K562 (cell line): ENCODE measurements around the gene SLC25A15. TPM values are rescaled to one million over a fixed set of nuclear protein-coding genes. Genes with fewer than 3 reads are reported as not detected.

Experiments used
- ATAC-seq: fragments of 200-7000 bp; cut with Tn5 transposase; 3 replicates; pipeline ENCODE4 v1.9.1; 2020; ENCODE audit warnings: moderate library complexity
- BruUV-seq: library from RNA; stranded (reverse); fragments of 400-500 nt; replicated peaks from 2 replicates; lab custom pipeline; 2021; lab: Mats Ljungman, UMichigan
- CTCF ChIA-PET: fragments of 300-600 bp; formaldehyde crosslinking; extraction: SDS; loops from one replicate; lab custom pipeline; 2021; ENCODE audit warnings: low intra/inter-chr PET ratio; lab: Yijun Ruan, JAX
- POLR2A ChIA-PET: fragments of 300-600, 350-650 bp; sonication (Branson Sonifier 250); formaldehyde crosslinking; extraction: SDS; loops from one replicate; lab custom pipeline; 2021; ENCODE audit warnings: antibody characterized with exemption, inconsistent platforms; lab: Yijun Ruan, JAX
- DNase-seq, 4 experiments: peaks; one replicate each; pipeline versions ENCODE4 v3.0.0 to v3.0.0-alpha.2; 2011 to 2018; ENCODE audit warnings: low spot score in 3 of 4, mixed read lengths in 3 of 4; ENCODE audit errors: extremely low read depth in 1 of 4
- FAIRE-seq: peaks from 2 replicates; lab custom pipeline; 2011; peaks lifted over from hg19 to GRCh38; lab: Jason Lieb, UNC
- H2AFZ ChIP-seq: 2 replicates; pipeline ENCODE4 v1.6.0; 2011; ENCODE audit warnings: low read depth, low read length, control low read depth, inconsistent platforms
- H3K27ac ChIP-seq: fragments of 200-600 bp; 3 replicates; pipeline ENCODE4 v1.8.0; 2011; ENCODE audit warnings: low read depth, mild to moderate bottlenecking, control low read depth, inconsistent platforms, low read length, moderate library complexity, mixed read lengths; ENCODE audit errors: extremely low read depth
- H3K27me3 ChIP-seq, 2 experiments: fragments of 300-600 bp in 1 of 2; 2 replicates in 1 of 2; 3 replicates in 1 of 2; pipeline versions ENCODE4 v1.6.0 to v1.8.0; 2011; ENCODE audit warnings: inconsistent platforms in 2 of 2, low read length in 2 of 2, mild to moderate bottlenecking in 1 of 2, mixed read lengths in 1 of 2, moderate library complexity in 1 of 2; ENCODE audit not compliant: control insufficient read depth in 2 of 2, insufficient read depth in 2 of 2
- H3K36me3 ChIP-seq: fragments of 300-600 bp; 3 replicates; pipeline ENCODE4 v1.8.0; 2011; ENCODE audit warnings: mild to moderate bottlenecking, low read length, inconsistent platforms; ENCODE audit not compliant: control insufficient read depth, insufficient read depth
- H3K4me1 ChIP-seq, 2 experiments: fragments of 200-600 bp in 1 of 2; replicated peaks in 1 of 2; 2 replicates in 1 of 2; 3 replicates in 1 of 2; pipeline versions ENCODE4 v1.5.1 to v1.8.0; 2011; ENCODE audit warnings: inconsistent platforms in 2 of 2, low read length in 2 of 2, mild to moderate bottlenecking in 1 of 2, mixed read lengths in 1 of 2, moderate library complexity in 1 of 2; ENCODE audit not compliant: control insufficient read depth in 2 of 2, insufficient read depth in 2 of 2
- H3K4me2 ChIP-seq: 2 replicates; pipeline ENCODE4 v1.6.1; 2011; ENCODE audit warnings: low read length, control low read depth, inconsistent platforms, mixed read lengths; ENCODE audit not compliant: insufficient read depth
- H3K4me3 ChIP-seq: fragments of 200-600 bp; sonication (generic), shearing (Covaris generic); 2 replicates; pipeline ENCODE4 v1.5.1; 2016; ENCODE audit warnings: control low read depth, inconsistent platforms
- H3K79me2 ChIP-seq: fragments of 200-600 bp; 3 replicates; pipeline ENCODE4 v1.8.0; 2011; ENCODE audit warnings: low read length, inconsistent platforms; ENCODE audit not compliant: control insufficient read depth, insufficient read depth
- H3K9ac ChIP-seq, 2 experiments: 2 replicates each; pipeline versions ENCODE4 v1.6.0 to v1.6.1; 2011; ENCODE audit warnings: low read depth in 2 of 2, low read length in 2 of 2, control low read depth in 1 of 2, inconsistent platforms in 1 of 2, mild to moderate bottlenecking in 1 of 2, mixed read lengths in 1 of 2; ENCODE audit not compliant: insufficient read depth in 1 of 2
- H3K9me1 ChIP-seq: one replicate; pipeline ENCODE4 v1.6.0; 2011; ENCODE audit warnings: inconsistent platforms, mild to moderate bottlenecking, low read length, moderate library complexity; ENCODE audit not compliant: control insufficient read depth, insufficient read depth
- H3K9me3 ChIP-seq: replicated peaks from 2 replicates; pipeline ENCODE4 v1.5.1; 2011; ENCODE audit warnings: low read depth, low read length, inconsistent platforms; ENCODE audit not compliant: control insufficient read depth, insufficient read depth
- H4K20me1 ChIP-seq: replicated peaks from 2 replicates; pipeline ENCODE4 v1.6.1; 2011; ENCODE audit warnings: low read length, inconsistent platforms, mixed read lengths; ENCODE audit not compliant: control insufficient read depth, insufficient read depth
- ARID4B ChIP-seq: sonication (generic); formaldehyde crosslinking; IDR thresholded peaks from 2 replicates; pipeline ENCODE4 v1.8.0; 2022; ENCODE audit warnings: mild to moderate bottlenecking, missing genetic modification reagents
- FOXM1 ChIP-seq, 2 experiments: fragments of 450-650 bp in 1 of 2; sonication (generic) in 1 of 2; formaldehyde crosslinking in 1 of 2; IDR thresholded peaks; 2 replicates each; pipeline versions ENCODE4 v1.6.1 to v1.9.0; 2017 to 2022; ENCODE audit warnings: low read depth in 2 of 2, mild to moderate bottlenecking in 2 of 2, missing genetic modification reagents in 1 of 2, moderate library complexity in 1 of 2
- GATAD2A ChIP-seq: fragments of 450-650 bp; IDR thresholded peaks from 2 replicates; pipeline ENCODE4 v1.6.1; 2017
- HINFP ChIP-seq: fragments of 450-650 bp; conservative IDR thresholded peaks from 2 replicates; pipeline ENCODE4 v1.6.1; 2016; ENCODE audit warnings: missing genetic modification characterization, low read depth, mild to moderate bottlenecking, control low read depth, missing compliant biosample characterization
- HMGN3 ChIP-seq: IDR thresholded peaks from 2 replicates; pipeline ENCODE4 v1.6.1; 2011; ENCODE audit warnings: borderline replicate concordance, low read depth, mild to moderate bottlenecking, mixed read lengths, low read length; ENCODE audit not compliant: insufficient read length; ENCODE audit errors: extremely low read depth
- L3MBTL2 ChIP-seq: fragments of 450-650 bp; IDR thresholded peaks from 2 replicates; pipeline ENCODE4 v1.6.1; 2016; ENCODE audit warnings: mild to moderate bottlenecking, moderate library complexity
- POLR2AphosphoS5 ChIP-seq: IDR thresholded peaks from 2 replicates; pipeline ENCODE4 v1.6.1; 2011; ENCODE audit warnings: mild to moderate bottlenecking, low read depth, low read length, moderate library complexity; ENCODE audit not compliant: control insufficient read depth, insufficient read depth
- POLR2H ChIP-seq: IDR thresholded peaks from 2 replicates; pipeline ENCODE4 v1.6.1; 2016; ENCODE audit warnings: missing genetic modification characterization, low read depth, mild to moderate bottlenecking, control low read depth, missing compliant biosample characterization, moderate library complexity
- SNIP1 ChIP-seq: fragments of 450-650 bp; IDR thresholded peaks from 2 replicates; pipeline ENCODE4 v1.7.1; 2017; ENCODE audit warnings: low read depth, mild to moderate bottlenecking
- SNRNP70 ChIP-seq: fragments of 200-400 bp; formaldehyde crosslinking; optimal IDR thresholded peaks from 2 replicates; pipeline ENCODE3; 2017; ENCODE audit warnings: low read depth, low read length
- SPI1 ChIP-seq: IDR thresholded peaks from 2 replicates; pipeline ENCODE4 v1.6.1; 2011; ENCODE audit warnings: low read depth, low read length, control low read depth, borderline replicate concordance
- SRF ChIP-seq, 2 experiments: fragments of 250-450, 450-650 bp in 1 of 2; sonication (Bioruptor Pico) in 1 of 2; sonication (generic) in 1 of 2; formaldehyde crosslinking; IDR thresholded peaks; 2 replicates each; pipeline versions ENCODE4 v1.5.0 to v1.5.1; 2020 to 2022; ENCODE audit warnings: mild to moderate bottlenecking in 1 of 2, missing genetic modification reagents in 1 of 2
- TEAD1 ChIP-seq, 2 experiments: fragments of 450-650 bp in 1 of 2; sonication (generic) in 1 of 2; formaldehyde crosslinking; IDR thresholded peaks; 2 replicates each; pipeline versions ENCODE4 v1.4.0 to v1.8.0; 2020 to 2022; ENCODE audit warnings: mild to moderate bottlenecking in 2 of 2, missing genetic modification reagents in 1 of 2
- TSC22D4 ChIP-seq: fragments of 450-650 bp; IDR thresholded peaks from 2 replicates; pipeline ENCODE4 v1.6.1; 2016; ENCODE audit warnings: missing genetic modification characterization, missing biosample characterization, control low read depth
- ZNF778 ChIP-seq: fragments of 450-650 bp; formaldehyde crosslinking; IDR thresholded peaks from 2 replicates; pipeline ENCODE4 v1.4.0; 2020; ENCODE audit warnings: mild to moderate bottlenecking, moderate library complexity
- WGBS: fragments of 100-300 bp; shearing (Covaris generic); methylation state at CpG from one replicate; pipeline ENCODE4 v1.1.6; 2016; ENCODE audit warnings: low coverage, mixed read lengths; ENCODE audit not compliant: insufficient coverage; ENCODE audit errors: missing lambda C conversion rate; 5-methylcytosine and 5-hydroxymethylcytosine counted together
- in situ Hi-C: fragments of 300-500 bp; cut with MboI; formaldehyde crosslinking; loops from 4 replicates; pipeline ENCODE4 v1.15.0; 2018; ENCODE audit warnings: inconsistent platforms, mixed read lengths
- intact Hi-C: fragments of 100-400 bp; cut with micrococcal nuclease; formaldehyde crosslinking; loops from 2 replicates; pipeline ENCODE4 v1.14.2; 2022
- polyA plus RNA-seq, 8 experiments: library from polyadenylated mRNA; depleted of rRNA in 4 of 8; stranded (reverse) in 5 of 8; unstranded in 3 of 8; fragments of >200 nt; fragmentation: Nextera tagmentation in 2 of 8; fragmentation: Illumina TruSeq in 1 of 8; extraction: Ambion mirVana in 2 of 8; extraction: Trizol in 1 of 8; gene quantifications; 2 replicates each; pipeline versions ENCODE4 v1.2.1 to v1.2.3, GENCODE V29; 2011 to 2014; ENCODE audit warnings: inconsistent platforms in 1 of 8, missing spikeins in 1 of 8
- total RNA-seq, 7 experiments: library from RNA; depleted of rRNA in 6 of 7; stranded (reverse); fragments of >200 nt in 6 of 7; fragmentation: Illumina TruSeq in 2 of 7; extraction: Trizol in 2 of 7; gene quantifications; 2 replicates each; pipeline versions ENCODE4 v1.2.1 to v1.2.3, GENCODE V29; 2011 to 2021; ENCODE audit warnings: low replicate concordance in 1 of 7

SLC25A15 gene
- total and polyA plus RNA-seq, 9 of the 15 experiments (the other 6 are each of a cell fraction or from before 2014, with no cell fraction given), result 3.5 to 30.5 (median 20.3) TPM

GRCh38 chr13:40818926-40819325 lies 29.5 kb downstream of the SLC25A15 start (continued):
- TF ChIP-seq GATAD2A (no peak), TEAD1 (CRISPR knock-in tag; IDR thresholded peaks at IDR 0.05) (no peak), SPI1 (no peak)

- H3K9me1 ChIP-seq, result no peaks in the 10 kb centered on the region
- no peak overlapping the region for H3K4me2 ChIP-seq
- no peaks in the 10 kb centered on the region for H3K36me3 ChIP-seq
- H3K27ac ChIP-seq, result no peak overlapping the region
- H2AFZ ChIP-seq, result no peak overlapping the region
- no peaks in the 10 kb centered on the region for H4K20me1 ChIP-seq
- intact Hi-C loops (no loop called here), in situ Hi-C loops (no loop called here)
- H3K9me3 ChIP-seq, result 0 out of 2 replicates have a peak, but pooled peaks cover 2% of the 10 kb centered on the region
- CTCF ChIA-PET, result no interaction called here
- FAIRE-seq (no peak), ATAC-seq (no peak), DNase-seq (no peak)
- 0% methylated on average over 1 of the region's 1 CpG for WGBS
- H3K4me1 ChIP-seq, result no peaks in the 10 kb centered on the region
- POLR2A ChIA-PET, result no interaction called here
- H3K4me3 ChIP-seq, result no peak overlapping the region
- BruUV-seq, result no TSS peak
- H3K27me3 ChIP-seq, result no peaks in the 10 kb centered on the region
- no peaks in the 10 kb centered on the region for H3K79me2 ChIP-seq
- no peak overlapping the region for H3K9ac ChIP-seq
- TF ChIP-seq POLR2AphosphoS5 (no peak), POLR2H (tag) (no peak), L3MBTL2 (no peak), TSC22D4 (tag) (no peak), HINFP (tag) (no peak), ZNF778 (CRISPR knock-in tag) (no peak), SNIP1 (no peak), ARID4B (CRISPR knock-in tag) (no peak), FOXM1 (IDR thresholded peaks at IDR 0.05; ENCODE audit: low read depth) (no peak), FOXM1 (CRISPR knock-in tag; IDR thresholded peaks at IDR 0.05; ENCODE audit: low read depth) (no peak), SNRNP70 (no peak), HMGN3 (no peak), SRF (CRISPR knock-in tag; IDR thresholded peaks at IDR 0.05) (no peak)
Observed at GRCh38 chr13:40819797-40820315, 30.4 kb downstream of the SLC25A15 start.
